Aorta (tissue), 5 donors: ENCODE measurements around the gene LAMA3. TPM values are rescaled to one million over a fixed set of nuclear protein-coding genes. Genes with fewer than 3 reads are reported as not detected.

Experiments used
- ATAC-seq: fragments of 200-7000 bp; cut with Tn5 transposase; one replicate; pipeline ENCODE4 v1.9.1; 2022; ENCODE audit warnings: moderate library complexity; ENCODE audit not compliant: low FRiP score
- DNase-seq, 2 donors: peaks; one replicate each; pipeline ENCODE4 v3.0.0-alpha.2; 2020
- H3K27ac ChIP-seq, 2 donors: one replicate each; pipeline ENCODE4 v1.5.1; 2013; ENCODE audit warnings: low read length in 2 of 2, mild to moderate bottlenecking in 2 of 2, moderate library complexity in 2 of 2, control low read depth in 1 of 2, inconsistent platforms in 1 of 2, low read depth in 1 of 2
- H3K27me3 ChIP-seq, 2 donors: one replicate each; pipeline ENCODE4 v1.6.1; 2013; ENCODE audit warnings: control low read depth in 1 of 2, low read length in 1 of 2, mild to moderate bottlenecking in 1 of 2, moderate library complexity in 1 of 2; ENCODE audit not compliant: insufficient read depth in 2 of 2, control insufficient read depth in 1 of 2
- H3K36me3 ChIP-seq, 2 donors: one replicate each; pipeline ENCODE4 v1.6.1; 2013; ENCODE audit warnings: control low read depth in 1 of 2, low read length in 1 of 2, mild to moderate bottlenecking in 1 of 2; ENCODE audit not compliant: insufficient read depth in 2 of 2, control insufficient read depth in 1 of 2
- H3K4me1 ChIP-seq, 2 donors: one replicate each; pipeline ENCODE4 v1.6.1; 2013; ENCODE audit warnings: low read length in 2 of 2, control low read depth in 1 of 2, mild to moderate bottlenecking in 1 of 2, moderate library complexity in 1 of 2; ENCODE audit not compliant: insufficient read depth in 2 of 2, control insufficient read depth in 1 of 2
- H3K4me3 ChIP-seq, 2 donors: one replicate each; pipeline ENCODE4 v1.5.1; 2013; ENCODE audit warnings: low read length in 2 of 2, control low read depth in 1 of 2, mild to moderate bottlenecking in 1 of 2
- H3K9me3 ChIP-seq: one replicate; pipeline ENCODE4 v1.6.1; 2013; ENCODE audit warnings: mild to moderate bottlenecking, low read length; ENCODE audit not compliant: control insufficient read depth
- WGBS, 2 donors: extraction: QIAGEN DNeasy Blood & Tissue Kit; methylation state at CpG; one replicate each; pipeline ENCODE4 v1.1.7; 2013; 5-methylcytosine and 5-hydroxymethylcytosine counted together
- intact Hi-C, 2 donors: fragments of 100-400 bp; cut with DNase I; formaldehyde crosslinking; loops; one replicate each; pipeline versions ENCODE4 v1.14.2 to v1.15.0; 2022
- polyA plus RNA-seq, 2 donors: library from polyadenylated mRNA; stranded (reverse); fragments of 200-250 nt; gene quantifications; one replicate each; pipeline ENCODE4 v1.2.3, GENCODE V29; 2013
- total RNA-seq, 2 donors: library from RNA; stranded (reverse); fragmentation: NEBNext Ultra II Directional; extraction: Animal tissue kit (Norgen Biotek cat#: 25700); gene quantifications; one replicate each; pipeline ENCODE4 v1.2.1, GENCODE V29; 2021
- donor health status: healthy with polysubstance abuse.
- donor health status: Bipolar disorder and iron deficiency.
- donor health status: DM: no; HTN: no; CAD: no.
- donor health status: DM: no; HTN: no; CAD: no.
- donor health status: DM: yes; HTN: yes; CAD: no.

The LAMA3 gene
- total and polyA plus RNA-seq, 4 donors, result 3.4 to 29.0 (median 17.6) TPM

- 91 to 96% methylated on average over 1 of the region's 1 CpG for WGBS, 2 donors
- DNase-seq, result no peak
- intact Hi-C loops, result no loop called here
Measured at GRCh38 chr18:23977719-23978483, 288.6 kb downstream of the LAMA3 start.

GRCh38 chr18:23981369-23981980 lies 292.2 kb downstream of the LAMA3 start:
- no peak for DNase-seq
- Histone ChIP-seq H3K4me3 (no peak overlapping the region), H3K27me3 (no peaks in the 10 kb centered on the region), H3K9me3 (peaks cover 2% of the 10 kb centered on the region), H3K4me1 (no peaks in the 10 kb centered on the region), H3K36me3 (no peaks in the 10 kb centered on the region), H3K27ac (no peak overlapping the region)
- 73 to 78% methylated on average over 8 of the region's 8 CpGs for WGBS, 2 donors
- intact Hi-C loops, result loop anchor here in 1 of 2 donors (5.0 kb wide), 1 partner anchor 39 kb away; no protein-coding TSS in a partner anchor
- no peak for ATAC-seq

More at GRCh38 chr18:23977719-23978483, 288.6 kb downstream of the LAMA3 start:
- no peak for ATAC-seq
- H3K4me1 ChIP-seq, result no peaks in the 10 kb centered on the region
- no peak overlapping the region for H3K4me3 ChIP-seq
- H3K9me3 ChIP-seq, result peaks cover 2% of the 10 kb centered on the region
- no peaks in the 10 kb centered on the region for H3K36me3 ChIP-seq
- no peaks in the 10 kb centered on the region for H3K27me3 ChIP-seq
- H3K27ac ChIP-seq, result no peak overlapping the region

GRCh38 chr18:23982155-23983079 lies 293.2 kb downstream of the LAMA3 start:
- Histone ChIP-seq H3K36me3 (no peaks in the 10 kb centered on the region), H3K4me1 (no peaks in the 10 kb centered on the region), H3K27ac (no peak overlapping the region), H3K4me3 (no peak overlapping the region), H3K27me3 (no peaks in the 10 kb centered on the region), H3K9me3 (peaks cover 3% of the 10 kb centered on the region)
- intact Hi-C loops, result loop anchor here in 1 of 2 donors (5.0 kb wide), 1 partner anchor 40 kb away; no protein-coding TSS in a partner anchor
- ATAC-seq (peak; percentile 86), DNase-seq (peak; percentile 87 to 92)
- WGBS, 2 donors, result 23% methylated on average over 17 of the region's 17 CpGs

- DNase-seq, result no peak
- intact Hi-C loops, result loop anchor here in 1 of 2 donors (5.0 kb wide), 1 partner anchor 41 kb away; no protein-coding TSS in a partner anchor
- no peak overlapping the region for H3K4me3 ChIP-seq
- H3K36me3 ChIP-seq, result no peaks in the 10 kb centered on the region
- no peaks in the 10 kb centered on the region for H3K27me3 ChIP-seq
- no peaks in the 10 kb centered on the region for H3K4me1 ChIP-seq
- ATAC-seq, result no peak
- no peak overlapping the region for H3K27ac ChIP-seq
- WGBS, 2 donors, result 84 to 89% methylated on average over 3 of the region's 3 CpGs
- H3K9me3 ChIP-seq, result peaks cover 1% of the 10 kb centered on the region
Measured at GRCh38 chr18:23983112-23983511, 293.9 kb downstream of the LAMA3 start.

- no peaks in the 10 kb centered on the region for H3K36me3 ChIP-seq
- no peak for DNase-seq
- no peak for ATAC-seq
- no peak overlapping the region for H3K27ac ChIP-seq
- H3K4me1 ChIP-seq, result no peaks in the 10 kb centered on the region
- no peaks in the 10 kb centered on the region for H3K27me3 ChIP-seq
- no peak overlapping the region for H3K4me3 ChIP-seq
- intact Hi-C loops, result no loop called here
- H3K9me3 ChIP-seq, result peaks cover 1% of the 10 kb centered on the region
Measured at GRCh38 chr18:23986600-23987359, 297.5 kb downstream of the LAMA3 start.

GRCh38 chr18:23990474-23991410 lies 301.5 kb downstream of the LAMA3 start:
- H3K4me3 ChIP-seq, result no peak overlapping the region
- no peaks in the 10 kb centered on the region for H3K27me3 ChIP-seq
- WGBS, 2 donors, result 87 to 90% methylated on average over 6 of the region's 6 CpGs
- H3K27ac ChIP-seq, result no peak overlapping the region
- intact Hi-C loops, result no loop called here
- DNase-seq, result no peak
- H3K4me1 ChIP-seq, result no peaks in the 10 kb centered on the region
- H3K9me3 ChIP-seq, result peaks cover 1% of the 10 kb centered on the region
- no peak for ATAC-seq
- no peaks in the 10 kb centered on the region for H3K36me3 ChIP-seq

GRCh38 chr18:23992089-23992940 lies 303.1 kb downstream of the LAMA3 start:
- no peak overlapping the region for H3K27ac ChIP-seq

More at GRCh38 chr18:23992089-23992940, 303.1 kb downstream of the LAMA3 start:
- Histone ChIP-seq H3K9me3 (no peaks in the 10 kb centered on the region), H3K36me3 (no peaks in the 10 kb centered on the region), H3K4me3 (no peak overlapping the region), H3K4me1 (no peaks in the 10 kb centered on the region), H3K27me3 (no peaks in the 10 kb centered on the region)
- DNase-seq, result peak in 1 of 2 donors; percentile 54
- intact Hi-C loops, result no loop called here
- 47 to 54% methylated on average over 7 of the region's 7 CpGs for WGBS, 2 donors
- ATAC-seq, result peak; percentile 59
